Spinal cord (tissue), 10 donors: ENCODE data around the gene UFL1. TPM values are rescaled to one million over a fixed set of nuclear protein-coding genes. Genes with fewer than 3 reads are reported as not detected.

Experiments
- DNase-seq, 6 donors: peaks; one replicate each; pipeline versions ENCODE4 v3.0.0 to v3.0.0-alpha.2; 2013 to 2015; ENCODE audit warnings: low spot score in 6 of 6, low read depth in 4 of 6
- H3K27ac ChIP-seq: one replicate; pipeline ENCODE4 v1.5.1; 2013; ENCODE audit warnings: low read depth, low read length, control low read depth
- H3K27me3 ChIP-seq: one replicate; pipeline ENCODE4 v1.6.1; 2013; ENCODE audit warnings: low read length; ENCODE audit not compliant: control insufficient read depth, insufficient read depth
- H3K36me3 ChIP-seq: one replicate; pipeline ENCODE4 v1.6.1; 2013; ENCODE audit warnings: low read length; ENCODE audit not compliant: control insufficient read depth, insufficient read depth
- H3K4me1 ChIP-seq: one replicate; pipeline ENCODE4 v1.6.1; 2013; ENCODE audit warnings: low read length; ENCODE audit not compliant: control insufficient read depth, insufficient read depth
- H3K4me3 ChIP-seq: one replicate; pipeline ENCODE4 v1.5.1; 2013; ENCODE audit warnings: low read depth, low read length, control low read depth
- H3K9me3 ChIP-seq: one replicate; pipeline ENCODE4 v1.6.1; 2013; ENCODE audit warnings: low read length; ENCODE audit not compliant: control insufficient read depth, insufficient read depth
- WGBS: methylation state at CpG from one replicate; pipeline ENCODE4 v1.1.5; 2013; ENCODE audit warnings: missing lambda C conversion rate; ENCODE audit not compliant: insufficient coverage; 5-methylcytosine and 5-hydroxymethylcytosine counted together
- polyA plus RNA-seq, 2 donors: library from polyadenylated mRNA; unstranded; fragments of 120-200 nt; gene quantifications; one replicate each; pipeline ENCODE4 v1.2.1, GENCODE V29; 2013; ENCODE audit not compliant: insufficient read length in 2 of 2
- total RNA-seq, 2 donors: library from RNA; depleted of rRNA in 1 of 2; stranded (reverse); fragments of 120-200 nt in 1 of 2; fragments of >200 nt in 1 of 2; gene quantifications; one replicate each; pipeline versions ENCODE4 v1.2.3 to v1.2.4, GENCODE V29; 2013 to 2014
- donor health status: healthy.

The UFL1 gene
- total and polyA plus RNA-seq, 4 donors, result 20.0 to 40.6 (median 27.9) TPM

GRCh38 chr6:96562886-96563285 is 41.3 kb downstream of the UFL1 start, which contains the start of gene FHL5:
Gene FHL5, plus strand, starts transcription at chr6:96563128. Its CDS starts 40,486 bp downstream, at chr6:96603614.
- Histone ChIP-seq H3K9me3 (no peaks in the 10 kb centered on the region), H3K36me3 (no peaks in the 10 kb centered on the region), H3K27ac (no peak within 1 kb of the TSS), H3K4me3 (no peak within 1 kb of the TSS), H3K4me1 (no peaks in the 10 kb centered on the region), H3K27me3 (no peaks in the 10 kb centered on the region)
- DNase-seq, result no peak
- WGBS, result 43% methylated on average over 3 of the region's 3 CpGs

- no peak for DNase-seq
- H3K4me1 ChIP-seq, result no peaks in the 10 kb centered on the region
- no peaks in the 10 kb centered on the region for H3K9me3 ChIP-seq
- H3K27me3 ChIP-seq, result no peaks in the 10 kb centered on the region
- H3K4me3 ChIP-seq, result no peak overlapping the region
- H3K27ac ChIP-seq, result no peak overlapping the region
- H3K36me3 ChIP-seq, result no peaks in the 10 kb centered on the region
Observed at GRCh38 chr6:96563853-96564252, 42.2 kb downstream of the UFL1 start.

- Histone ChIP-seq H3K27ac (no peak overlapping the region), H3K27me3 (no peaks in the 10 kb centered on the region), H3K4me1 (no peaks in the 10 kb centered on the region), H3K9me3 (peaks cover 7% of the 10 kb centered on the region), H3K36me3 (no peaks in the 10 kb centered on the region), H3K4me3 (no peak overlapping the region)
- no CpG with 5 or more reads among the region's 2 CpGs for WGBS
- DNase-seq, result no peak
Observed at GRCh38 chr6:96570053-96570452, 48.4 kb downstream of the UFL1 start.

GRCh38 chr6:96571551-96571950 is 49.9 kb downstream of the UFL1 start:
- no peaks in the 10 kb centered on the region for H3K27me3 ChIP-seq
- H3K36me3 ChIP-seq, result no peaks in the 10 kb centered on the region
- H3K9me3 ChIP-seq, result peaks cover 7% of the 10 kb centered on the region
- H3K27ac ChIP-seq, result no peak overlapping the region
- no peak for DNase-seq
- H3K4me1 ChIP-seq, result no peaks in the 10 kb centered on the region
- H3K4me3 ChIP-seq, result no peak overlapping the region

- DNase-seq, result peak in 3 of 6 donors; percentile 7 to 55 (median 20)
- H3K27me3 ChIP-seq, result no peaks in the 10 kb centered on the region
- no peak overlapping the region for H3K27ac ChIP-seq
- no peaks in the 10 kb centered on the region for H3K4me1 ChIP-seq
- H3K36me3 ChIP-seq, result no peaks in the 10 kb centered on the region
- H3K4me3 ChIP-seq, result no peak overlapping the region
- H3K9me3 ChIP-seq, result peaks cover under 1% of the 10 kb centered on the region
- no CpG with 5 or more reads among the region's 3 CpGs for WGBS
Observed at GRCh38 chr6:96575359-96575758, 53.8 kb downstream of the UFL1 start.

GRCh38 chr6:96576221-96576620 is 54.6 kb downstream of the UFL1 start:
- whole genome bisulfite sequencing, result 71% methylated on average over 3 of the region's 4 CpGs
- Histone ChIP-seq H3K27me3 (no peaks in the 10 kb centered on the region), H3K4me1 (no peaks in the 10 kb centered on the region), H3K36me3 (no peaks in the 10 kb centered on the region), H3K9me3 (no peaks in the 10 kb centered on the region), H3K27ac (no peak overlapping the region), H3K4me3 (no peak overlapping the region)
- DNase-seq, result no peak

GRCh38 chr6:96582021-96582420 is 60.4 kb downstream of the UFL1 start:
- 100% methylated on average over 1 of the region's 2 CpGs for WGBS
- no peaks in the 10 kb centered on the region for H3K27me3 ChIP-seq
- no peaks in the 10 kb centered on the region for H3K9me3 ChIP-seq
- no peak overlapping the region for H3K4me3 ChIP-seq
- no peak overlapping the region for H3K27ac ChIP-seq
- DNase-seq, result no peak
- H3K4me1 ChIP-seq, result no peaks in the 10 kb centered on the region
- no peaks in the 10 kb centered on the region for H3K36me3 ChIP-seq

- Histone ChIP-seq H3K4me1 (no peaks in the 10 kb centered on the region), H3K9me3 (no peaks in the 10 kb centered on the region), H3K27ac (no peak overlapping the region), H3K4me3 (no peak overlapping the region), H3K27me3 (no peaks in the 10 kb centered on the region), H3K36me3 (no peaks in the 10 kb centered on the region)
- DNase-seq, result no peak
- no CpG with 5 or more reads among the region's 1 CpG for WGBS
Observed at GRCh38 chr6:96582436-96582835, 60.8 kb downstream of the UFL1 start.

GRCh38 chr6:96604420-96604819 is 82.8 kb downstream of the UFL1 start:
- no peaks in the 10 kb centered on the region for H3K4me1 ChIP-seq
- no peak overlapping the region for H3K4me3 ChIP-seq
- H3K36me3 ChIP-seq, result no peaks in the 10 kb centered on the region
- H3K27ac ChIP-seq, result no peak overlapping the region
- 29% methylated on average over 2 of the region's 2 CpGs for WGBS
- no peaks in the 10 kb centered on the region for H3K9me3 ChIP-seq
- peak in 1 of 6 donors; percentile 65 for DNase-seq
- H3K27me3 ChIP-seq, result no peaks in the 10 kb centered on the region
